Mucosa of descending colon (tissue), 3 donors: ENCODE results near the gene NDST4. TPM values are rescaled to one million over a fixed set of nuclear protein-coding genes. Genes with fewer than 3 reads are reported as not detected.
"Not testable (repeated sequence)": the region's sequence is repeated elsewhere in the genome, so short reads cannot be mapped to it uniquely, and the experiment has no call there.

ENCODE experiments used
- ATAC-seq: fragments of 200-7000 bp; cut with Tn5 transposase; one replicate; pipeline ENCODE4 v1.9.1; 2020; ENCODE audit warnings: mild to moderate bottlenecking, moderate library complexity
- DNase-seq, 3 donors: peaks; one replicate each; pipeline ENCODE4 v3.0.0-alpha.2; 2020
- H3K36me3 ChIP-seq: fragments of 200-600 bp; one replicate; pipeline ENCODE4 v1.8.0; 2021; ENCODE audit warnings: low read depth, mild to moderate bottlenecking
- H3K4me1 ChIP-seq: fragments of 200-600 bp; one replicate; pipeline ENCODE4 v1.8.0; 2021; ENCODE audit warnings: low read depth, mild to moderate bottlenecking
- H3K4me3 ChIP-seq: fragments of 200-600 bp; one replicate; pipeline ENCODE4 v1.8.0; 2021; ENCODE audit warnings: mild to moderate bottlenecking
- H3K9me3 ChIP-seq: fragments of 200-600 bp; one replicate; pipeline ENCODE4 v1.8.0; 2021; ENCODE audit warnings: mild to moderate bottlenecking
- CTCF ChIP-seq: fragments of 200-600 bp; IDR thresholded peaks from one replicate; pipeline ENCODE4 v1.8.0; 2022; ENCODE audit warnings: antibody characterized with exemption, mild to moderate bottlenecking
- intact Hi-C, 2 donors: fragments of 100-400 bp; cut with DNase I in 1 of 2; cut with micrococcal nuclease in 1 of 2; formaldehyde crosslinking; loops; one replicate each; pipeline versions ENCODE4 v1.11.0 to v1.11.1; 2022; cut with DNase I, micrococcal nuclease
- total RNA-seq, 3 donors: library from RNA; stranded (reverse); fragmentation: NEBNext Ultra II Directional in 2 of 3; extraction: Animal tissue kit (Norgen Biotek cat#: 25700) in 2 of 3; gene quantifications; one replicate each; pipeline versions ENCODE4 v1.2.1 to v1.2.4, GENCODE V29; 2021 to 2023
- donor health status: DM: no; HTN: no; CAD: no; lungs with moderate emphysema.
- donor health status: DM: no; HTN: no; CAD: no.
- donor health status: DM: no; HTN: yes; CAD: no.

The NDST4 gene
- total RNA-seq, 3 donors from 2014 or later, result 0.20 TPM; not detected in 2

- TF ChIP-seq CTCF, result no peak
- H3K4me3 ChIP-seq, result no peak overlapping the region
- no peaks in the 10 kb centered on the region for H3K4me1 ChIP-seq
- ATAC-seq (no peak), DNase-seq (no peak)
- no peaks in the 10 kb centered on the region for H3K9me3 ChIP-seq
- intact Hi-C loops, result no loop called here
- no peaks in the 10 kb centered on the region for H3K36me3 ChIP-seq
Observed at GRCh38 chr4:114980932-114981708, 132.3 kb downstream of the NDST4 start.

GRCh38 chr4:114980399-114980798 is 133.0 kb downstream of the NDST4 start:
- H3K36me3 ChIP-seq, H3K4me3 ChIP-seq, intact Hi-C loops, H3K9me3 ChIP-seq, H3K4me1 ChIP-seq, DNase-seq, ATAC-seq: not testable (repeated sequence)

GRCh38 chr4:114976901-114977300 is 136.5 kb downstream of the NDST4 start:
- H3K4me1 ChIP-seq, result no peaks in the 10 kb centered on the region
- no peaks in the 10 kb centered on the region for H3K36me3 ChIP-seq
- intact Hi-C loops, result no loop called here
- H3K4me3 ChIP-seq, result no peak overlapping the region
- ATAC-seq, result no peak
- H3K9me3 ChIP-seq, result no peaks in the 10 kb centered on the region
- DNase-seq, result no peak
- TF ChIP-seq CTCF, result no peak

- intact Hi-C loops, result no loop called here
- DNase-seq, result no peak
- TF ChIP-seq CTCF, result no peak
- Histone ChIP-seq H3K36me3 (no peaks in the 10 kb centered on the region), H3K9me3 (no peaks in the 10 kb centered on the region), H3K4me3 (no peak overlapping the region), H3K4me1 (no peaks in the 10 kb centered on the region)
- no peak for ATAC-seq
Observed at GRCh38 chr4:114964026-114964425, 149.4 kb downstream of the NDST4 start.

- Histone ChIP-seq H3K4me3 (no peak overlapping the region), H3K36me3 (no peaks in the 10 kb centered on the region), H3K4me1 (no peaks in the 10 kb centered on the region), H3K9me3 (no peaks in the 10 kb centered on the region)
- ATAC-seq (no peak), DNase-seq (no peak)
- intact Hi-C loops, result no loop called here
- TF ChIP-seq CTCF, result no peak
Observed at GRCh38 chr4:114945616-114946015, 167.8 kb downstream of the NDST4 start.

- TF ChIP-seq CTCF, result no peak
- no peak overlapping the region for H3K4me3 ChIP-seq
- ATAC-seq (no peak), DNase-seq (no peak)
- H3K9me3 ChIP-seq, result no peaks in the 10 kb centered on the region
- H3K4me1 ChIP-seq, result no peaks in the 10 kb centered on the region
- intact Hi-C loops, result no loop called here
- H3K36me3 ChIP-seq, result no peaks in the 10 kb centered on the region
Observed at GRCh38 chr4:114941503-114941902, 171.9 kb downstream of the NDST4 start.
